H1 (cell line): ENCODE data around the gene SPCS3. TPM values are rescaled to one million over a fixed set of nuclear protein-coding genes. Genes with fewer than 3 reads are reported as not detected.

Source experiments
- CTCF ChIA-PET: fragments of 300-600 bp; sonication (Branson Sonifier 250); formaldehyde crosslinking; loops from one replicate; lab custom pipeline; 2021; ENCODE audit not compliant: partially characterized antibody; lab: Charles Lee
- POLR2A ChIA-PET: fragments of 300-600 bp; sonication (Branson Sonifier 250); formaldehyde crosslinking; loops from one replicate; lab custom pipeline; 2021; ENCODE audit warnings: inconsistent platforms; ENCODE audit not compliant: partially characterized antibody; lab: Charles Lee
- DNase-seq, 2 experiments: peaks; one replicate each; pipeline versions ENCODE4 v3.0.0 to v3.0.0-alpha.2; 2010 to 2022; ENCODE audit warnings: low spot score in 2 of 2, low read depth in 1 of 2, mixed read lengths in 1 of 2
- FAIRE-seq: peaks from 2 replicates; lab custom pipeline; 2011; peaks lifted over from hg19 to GRCh38; lab: Jason Lieb, UNC
- H2AFZ ChIP-seq: 2 replicates; pipeline ENCODE4 v1.8.1; 2012; ENCODE audit warnings: low read length, inconsistent platforms
- H2AK5ac ChIP-seq: 2 replicates; pipeline ENCODE4 v1.6.1; 2013; ENCODE audit warnings: low read depth, low read length
- H2BK120ac ChIP-seq: replicated peaks from 2 replicates; pipeline ENCODE3; 2013; ENCODE audit warnings: low read depth, low read length, inconsistent platforms
- H2BK12ac ChIP-seq: 2 replicates; pipeline ENCODE4 v1.6.1; 2013; ENCODE audit warnings: low read depth, low read length
- H2BK15ac ChIP-seq: 2 replicates; pipeline ENCODE4 v1.6.1; 2013; ENCODE audit warnings: low read length
- H2BK20ac ChIP-seq: 2 replicates; pipeline ENCODE4 v1.6.1; 2013; ENCODE audit warnings: low read length
- H2BK5ac ChIP-seq: 2 replicates; pipeline ENCODE4 v1.6.1; 2013; ENCODE audit warnings: low read depth, low read length
- H3K14ac ChIP-seq: 2 replicates; pipeline ENCODE4 v1.6.1; 2013; ENCODE audit warnings: inconsistent platforms; ENCODE audit not compliant: insufficient read length
- H3K18ac ChIP-seq: 2 replicates; pipeline ENCODE4 v1.6.1; 2013; ENCODE audit warnings: low read length; ENCODE audit errors: extremely low read depth
- H3K23ac ChIP-seq: 2 replicates; pipeline ENCODE4 v1.6.1; 2013; ENCODE audit warnings: inconsistent platforms; ENCODE audit not compliant: insufficient read length
- H3K23me2 ChIP-seq: 2 replicates; pipeline ENCODE4 v1.6.1; 2013; ENCODE audit warnings: low read depth, low read length
- H3K27ac ChIP-seq: 2 replicates; pipeline ENCODE4 v1.6.1; 2011; ENCODE audit warnings: low read depth, low read length, inconsistent platforms
- H3K27me3 ChIP-seq, 4 experiments: replicated peaks in 1 of 4; 1 replicate in 1 of 4; 2 replicates in 3 of 4; pipeline versions ENCODE4 v1.6.1 to v1.8.1; 2011 to 2013; ENCODE audit warnings: low read length in 3 of 4, mild to moderate bottlenecking in 3 of 4, inconsistent platforms in 2 of 4, mixed read lengths in 2 of 4, moderate library complexity in 1 of 4; ENCODE audit not compliant: control insufficient read depth in 3 of 4, insufficient read depth in 3 of 4; ENCODE audit errors: extremely low read depth in 1 of 4
- H3K36me3 ChIP-seq, 4 experiments: 2 replicates each; pipeline versions ENCODE4 v1.6.1 to v1.8.1; 2011 to 2013; ENCODE audit warnings: mild to moderate bottlenecking in 4 of 4, low read length in 3 of 4, moderate library complexity in 2 of 4, control low read depth in 1 of 4, inconsistent platforms in 1 of 4; ENCODE audit not compliant: insufficient read depth in 4 of 4, control insufficient read depth in 2 of 4
- H3K4ac ChIP-seq: replicated peaks from 2 replicates; pipeline ENCODE3; 2013; ENCODE audit warnings: low read length, low read depth, mixed read lengths, inconsistent platforms; ENCODE audit not compliant: insufficient read length
- H3K4me1 ChIP-seq, 4 experiments: replicated peaks in 1 of 4; 1 replicate in 1 of 4; 2 replicates in 3 of 4; pipeline versions ENCODE4 v1.6.1 to v1.8.1; 2011 to 2013; ENCODE audit warnings: low read length in 3 of 4, inconsistent platforms in 2 of 4, mixed read lengths in 1 of 4; ENCODE audit not compliant: insufficient read depth in 4 of 4, control insufficient read depth in 3 of 4
- H3K4me2 ChIP-seq, 2 experiments: 2 replicates each; pipeline versions ENCODE4 v1.6.1 to v1.8.1; 2011 to 2013; ENCODE audit warnings: low read depth in 2 of 2, low read length in 2 of 2, control low read depth in 1 of 2, inconsistent platforms in 1 of 2, mild to moderate bottlenecking in 1 of 2; ENCODE audit not compliant: insufficient read depth in 1 of 2
- H3K4me3 ChIP-seq, 4 experiments: fragments of 200-600, 300-600 bp in 1 of 4; sonication (generic), shearing (Covaris generic), sonication (Bioruptor Twin) in 1 of 4; 2 replicates each; pipeline versions ENCODE4 v1.5.1 to v1.8.1; 2011 to 2016; ENCODE audit warnings: low read length in 4 of 4, low read depth in 3 of 4, control low read depth in 2 of 4, inconsistent platforms in 2 of 4, mild to moderate bottlenecking in 2 of 4, mixed read lengths in 1 of 4, moderate library complexity in 1 of 4; ENCODE audit not compliant: insufficient read depth in 2 of 4; ENCODE audit errors: extremely low read depth in 1 of 4
- H3K56ac ChIP-seq: replicated peaks from 2 replicates; pipeline ENCODE3; 2013; ENCODE audit warnings: low read depth, mild to moderate bottlenecking, mixed read lengths, low read length, inconsistent platforms; ENCODE audit not compliant: insufficient read length
- H3K79me1 ChIP-seq: 2 replicates; pipeline ENCODE4 v1.6.1; 2013; ENCODE audit warnings: low read depth, low read length, control low read depth
- H3K79me2 ChIP-seq, 2 experiments: 2 replicates each; pipeline versions ENCODE4 v1.6.1 to v1.8.1; 2012 to 2013; ENCODE audit warnings: low read length in 2 of 2, mild to moderate bottlenecking in 2 of 2, inconsistent platforms in 1 of 2; ENCODE audit not compliant: insufficient read depth in 2 of 2, control insufficient read depth in 1 of 2
- H3K9ac ChIP-seq, 4 experiments: replicated peaks in 1 of 4; 1 replicate in 1 of 4; 2 replicates in 3 of 4; pipeline versions ENCODE4 v1.6.1 to v1.8.1; 2011 to 2013; ENCODE audit warnings: low read depth in 3 of 4, low read length in 3 of 4, control low read depth in 2 of 4, mild to moderate bottlenecking in 2 of 4, moderate library complexity in 2 of 4, inconsistent platforms in 1 of 4; ENCODE audit errors: extremely low read depth in 1 of 4
- H3K9me3 ChIP-seq, 2 experiments: 2 replicates each; pipeline versions ENCODE4 v1.6.1 to v1.8.1; 2012 to 2013; ENCODE audit warnings: mild to moderate bottlenecking in 2 of 2, moderate library complexity in 2 of 2, control low read depth in 1 of 2, inconsistent platforms in 1 of 2, low read depth in 1 of 2, low read length in 1 of 2, mixed read lengths in 1 of 2; ENCODE audit not compliant: insufficient read depth in 2 of 2
- H4K20me1 ChIP-seq, 2 experiments: replicated peaks in 1 of 2; 2 replicates each; pipeline versions ENCODE3 to v1.8.1; 2011 to 2013; ENCODE audit warnings: inconsistent platforms in 2 of 2, low read length in 2 of 2, mild to moderate bottlenecking in 1 of 2; ENCODE audit not compliant: insufficient read depth in 2 of 2, control insufficient read depth in 1 of 2
- H4K5ac ChIP-seq: 2 replicates; pipeline ENCODE4 v1.6.1; 2013; ENCODE audit warnings: low read length, low read depth, mixed read lengths, inconsistent platforms; ENCODE audit not compliant: insufficient read length
- H4K8ac ChIP-seq: 2 replicates; pipeline ENCODE4 v1.8.0; 2013; ENCODE audit warnings: mild to moderate bottlenecking, moderate library complexity, low read length, inconsistent platforms; ENCODE audit not compliant: insufficient read depth; ENCODE audit errors: extremely low read depth
- H4K91ac ChIP-seq: replicated peaks from 2 replicates; pipeline ENCODE3; 2013; ENCODE audit warnings: low read length, mixed read lengths, inconsistent platforms; ENCODE audit not compliant: insufficient read length
- CREB1 ChIP-seq: IDR thresholded peaks from 2 replicates; pipeline ENCODE4 v1.6.1; 2012; ENCODE audit warnings: inconsistent platforms
- MAX ChIP-seq: IDR thresholded peaks from 2 replicates; pipeline ENCODE4 v1.6.1; 2012; ENCODE audit warnings: inconsistent platforms
- POU5F1 ChIP-seq: IDR thresholded peaks from 2 replicates; pipeline ENCODE4 v1.6.1; 2011; ENCODE audit warnings: low read depth, mild to moderate bottlenecking, low read length, moderate library complexity
- SIX5 ChIP-seq: IDR thresholded peaks from 2 replicates; pipeline ENCODE4 v1.6.1; 2011; ENCODE audit warnings: mild to moderate bottlenecking, low read depth, low read length
- TEAD4 ChIP-seq: IDR thresholded peaks from 2 replicates; pipeline ENCODE4 v1.6.1; 2012; ENCODE audit warnings: low read depth, low read length, inconsistent platforms, mixed read lengths
- WGBS, 2 experiments: shearing (Covaris generic) in 1 of 2; methylation state at CpG; one replicate each; pipeline versions ENCODE4 v1.1.6 to v1.1.7; 2013 to 2015; ENCODE audit warnings: low lambda C conversion rate in 2 of 2, mixed read lengths in 2 of 2, inconsistent platforms in 1 of 2, low coverage in 1 of 2, missing lambda C conversion rate in 1 of 2; ENCODE audit not compliant: insufficient replicate concordance in 2 of 2, insufficient coverage in 1 of 2, insufficient read length in 1 of 2; ENCODE audit errors: extremely low coverage in 1 of 2, missing lambda C conversion rate in 1 of 2; 5-methylcytosine and 5-hydroxymethylcytosine counted together
- polyA plus RNA-seq, 7 experiments: library from polyadenylated mRNA; depleted of rRNA in 3 of 7; stranded (reverse) in 5 of 7; unstranded in 2 of 7; fragments of >200 nt in 5 of 7; fragments of 200-250 nt in 2 of 7; gene quantifications; 1 replicate in 5 of 7; 2 replicates in 1 of 7; 4 replicates in 1 of 7; pipeline versions ENCODE4 v1.2.1 to v1.2.3, GENCODE V29; 2011 to 2013; ENCODE audit warnings: missing spikeins in 2 of 7, mixed read lengths in 2 of 7
- total RNA-seq: library from RNA; stranded (reverse); fragmentation: NEBNext Ultra II Directional; extraction: Animal tissue kit (Norgen Biotek cat#: 25700); gene quantifications from 2 replicates; pipeline ENCODE4 v1.2.1, GENCODE V29; 2021

The SPCS3 gene
- total and polyA plus RNA-seq, 2 of the 8 experiments (the other 6 are each of a cell fraction or from before 2014, with no cell fraction given): 18.4 to 117 TPM

- FAIRE-seq: no peak
- no peak overlapping the region for H4K5ac ChIP-seq
These were observed 35.1 kb downstream of the SPCS3 start for GRCh38 chr4:176354884-176355283.

More at GRCh38 chr4:176354884-176355283, 35.1 kb downstream of the SPCS3 start:
- no peak overlapping the region for H3K4me3 ChIP-seq
- H4K20me1 ChIP-seq: no peaks in the 10 kb centered on the region
- H3K9ac ChIP-seq: no peak overlapping the region
- peaks cover 0 to 6% (median 2%) of the 10 kb centered on the region in 4 experiments; a peak in 1 of 8 replicates for H3K36me3 ChIP-seq
- WGBS, 2 experiments: 82% methylated on average over 1 of the region's 1 CpG; no CpG with 5 or more reads in 1 of the 2 experiments
- no peak overlapping the region for H2BK15ac ChIP-seq
- CTCF ChIA-PET: interaction anchor here (0.7 to 1.7 kb wide), 2 partner anchors 10 to 14 kb away, joined by 3 to 5 read pairs; no protein-coding TSS in a partner anchor
- no peak overlapping the region for H3K14ac ChIP-seq
- no peak overlapping the region for H2BK5ac ChIP-seq
- no peaks in the 10 kb centered on the region for H3K79me1 ChIP-seq
- H3K23ac ChIP-seq: no peak overlapping the region
- H3K9me3 ChIP-seq: peaks cover 25 to 32% of the 10 kb centered on the region in 2 experiments
- peaks cover 4 to 10% (median 7%) of the 10 kb centered on the region in 4 experiments; a peak in 4 of 7 replicates for H3K4me1 ChIP-seq
- no peak overlapping the region for H2BK20ac ChIP-seq
- H3K27ac ChIP-seq: no peak overlapping the region
- H3K79me2 ChIP-seq: no peaks in the 10 kb centered on the region
- no peak overlapping the region for H3K56ac ChIP-seq
- no peak overlapping the region for H3K18ac ChIP-seq
- H2AK5ac ChIP-seq: no peak overlapping the region
- TF ChIP-seq TEAD4: no peak
- TF ChIP-seq CREB1: no peak
- no peak for TF ChIP-seq POU5F1
- TF ChIP-seq SIX5: no peak
- TF ChIP-seq MAX: no peak
- no peaks in the 10 kb centered on the region for H3K23me2 ChIP-seq
- no peak overlapping the region for H2BK120ac ChIP-seq
- POLR2A ChIA-PET: no interaction called here
- H3K4me2 ChIP-seq: no peak overlapping the region
- no peak for DNase-seq
- no peaks in the 10 kb centered on the region for H3K27me3 ChIP-seq
- H4K8ac ChIP-seq: no peak overlapping the region
- H2AFZ ChIP-seq: no peak overlapping the region
- H4K91ac ChIP-seq: no peak overlapping the region
- no peak overlapping the region for H2BK12ac ChIP-seq
- H3K4ac ChIP-seq: no peak overlapping the region
